ENCODE results near the gene NAB2.
A peak's percentile ranks its signal among the peaks of the same experiment; 100 is the strongest.
"Not testable (repeated sequence)": the region's sequence is repeated elsewhere in the genome, so short reads cannot be mapped to it uniquely, and the experiment has no call there.

NAB2 gene

GRCh38 chr12:57088354-57089270 lies at the start of gene NAB2:
Gene NAB2 (plus strand): TSS chr12:57089114. CDS start chr12:57089272, 158 bp downstream.
- peak; percentile 33 for DNase-seq

GRCh38 chr12:57040211-57040610 lies 48.7 kb upstream of the NAB2 start:
- no peak for DNase-seq

- no peak for DNase-seq
These were observed 48.2 kb upstream of the NAB2 start for GRCh38 chr12:57040750-57041149.

- DNase-seq = no peak
These were observed 46.2 kb upstream of the NAB2 start for GRCh38 chr12:57042695-57043094.

GRCh38 chr12:57044468-57044867 lies 44.4 kb upstream of the NAB2 start:
- DNase-seq = no peak

GRCh38 chr12:57044889-57045288 lies 44.0 kb upstream of the NAB2 start:
- no peak for DNase-seq

GRCh38 chr12:57046086-57046791 lies 42.7 kb upstream of the NAB2 start:
- DNase-seq = no peak

- no peak for DNase-seq
These were observed 41.7 kb upstream of the NAB2 start for GRCh38 chr12:57046947-57047890.

GRCh38 chr12:57047981-57048380 lies 40.9 kb upstream of the NAB2 start:
- DNase-seq = no peak

GRCh38 chr12:57048423-57049118 lies 40.3 kb upstream of the NAB2 start:
- DNase-seq = no peak

GRCh38 chr12:57049119-57049446 lies 39.8 kb upstream of the NAB2 start:
- no peak for DNase-seq

GRCh38 chr12:57049890-57050289 lies 39.0 kb upstream of the NAB2 start, which contains the start of gene MYO1A:
Gene MYO1A (minus strand): TSS chr12:57050129. CDS start chr12:57048323, 1,806 bp downstream.
- no peak for DNase-seq

- DNase-seq = no peak
These were observed 37.9 kb upstream of the NAB2 start for GRCh38 chr12:57051011-57051410.

GRCh38 chr12:57053146-57053545 lies 35.8 kb upstream of the NAB2 start:
- DNase-seq = not testable (repeated sequence)

GRCh38 chr12:57053901-57054300 lies 35.0 kb upstream of the NAB2 start:
- DNase-seq = not testable (repeated sequence)

GRCh38 chr12:57055824-57056223 lies 33.1 kb upstream of the NAB2 start:
- DNase-seq = no peak

GRCh38 chr12:57057067-57057751 lies 31.7 kb upstream of the NAB2 start:
- no peak for DNase-seq

- DNase-seq = no peak
These were observed 30.5 kb upstream of the NAB2 start for GRCh38 chr12:57058454-57058853.

GRCh38 chr12:57063991-57064685 lies 24.8 kb upstream of the NAB2 start:
- no peak for DNase-seq

- DNase-seq = no peak
These were observed 22.7 kb upstream of the NAB2 start for GRCh38 chr12:57066245-57066644.

- DNase-seq = no peak
These were observed 19.4 kb upstream of the NAB2 start for GRCh38 chr12:57069523-57069922.
